ENCODE measurements around the gene MARCKS. TPM values are rescaled to one million over a fixed set of nuclear protein-coding genes. Genes with fewer than 3 reads are reported as not detected.

MARCKS gene
- total and polyA plus RNA-seq, 2 experiments from 2014 or later = 193 to 224 TPM

GRCh38 chr6:113876695-113877094 is 19.6 kb downstream of the MARCKS start:
- Histone ChIP-seq H3K27ac (no peak overlapping the region), H3K9me3 (ENCODE audit: low read depth) (no peaks in the 10 kb centered on the region), H3K4me1 (ENCODE audit: low read depth) (no peaks in the 10 kb centered on the region), H3K4me3 (no peak overlapping the region), H3K27me3 (no peaks in the 10 kb centered on the region), H3K36me3 (no peaks in the 10 kb centered on the region)
- TF ChIP-seq, protein P1, sequence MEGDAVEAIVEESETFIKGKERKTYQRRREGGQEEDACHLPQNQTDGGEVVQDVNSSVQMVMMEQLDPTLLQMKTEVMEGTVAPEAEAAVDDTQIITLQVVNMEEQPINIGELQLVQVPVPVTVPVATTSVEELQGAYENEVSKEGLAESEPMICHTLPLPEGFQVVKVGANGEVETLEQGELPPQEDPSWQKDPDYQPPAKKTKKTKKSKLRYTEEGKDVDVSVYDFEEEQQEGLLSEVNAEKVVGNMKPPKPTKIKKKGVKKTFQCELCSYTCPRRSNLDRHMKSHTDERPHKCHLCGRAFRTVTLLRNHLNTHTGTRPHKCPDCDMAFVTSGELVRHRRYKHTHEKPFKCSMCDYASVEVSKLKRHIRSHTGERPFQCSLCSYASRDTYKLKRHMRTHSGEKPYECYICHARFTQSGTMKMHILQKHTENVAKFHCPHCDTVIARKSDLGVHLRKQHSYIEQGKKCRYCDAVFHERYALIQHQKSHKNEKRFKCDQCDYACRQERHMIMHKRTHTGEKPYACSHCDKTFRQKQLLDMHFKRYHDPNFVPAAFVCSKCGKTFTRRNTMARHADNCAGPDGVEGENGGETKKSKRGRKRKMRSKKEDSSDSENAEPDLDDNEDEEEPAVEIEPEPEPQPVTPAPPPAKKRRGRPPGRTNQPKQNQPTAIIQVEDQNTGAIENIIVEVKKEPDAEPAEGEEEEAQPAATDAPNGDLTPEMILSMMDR (IDR thresholded peaks at IDR 0.05; ENCODE audit: low read depth, low read length) = no peak
- no peak for DNase-seq (ENCODE audit: low read depth in 1 of 2, low spot score in 1 of 2)

DNA sequence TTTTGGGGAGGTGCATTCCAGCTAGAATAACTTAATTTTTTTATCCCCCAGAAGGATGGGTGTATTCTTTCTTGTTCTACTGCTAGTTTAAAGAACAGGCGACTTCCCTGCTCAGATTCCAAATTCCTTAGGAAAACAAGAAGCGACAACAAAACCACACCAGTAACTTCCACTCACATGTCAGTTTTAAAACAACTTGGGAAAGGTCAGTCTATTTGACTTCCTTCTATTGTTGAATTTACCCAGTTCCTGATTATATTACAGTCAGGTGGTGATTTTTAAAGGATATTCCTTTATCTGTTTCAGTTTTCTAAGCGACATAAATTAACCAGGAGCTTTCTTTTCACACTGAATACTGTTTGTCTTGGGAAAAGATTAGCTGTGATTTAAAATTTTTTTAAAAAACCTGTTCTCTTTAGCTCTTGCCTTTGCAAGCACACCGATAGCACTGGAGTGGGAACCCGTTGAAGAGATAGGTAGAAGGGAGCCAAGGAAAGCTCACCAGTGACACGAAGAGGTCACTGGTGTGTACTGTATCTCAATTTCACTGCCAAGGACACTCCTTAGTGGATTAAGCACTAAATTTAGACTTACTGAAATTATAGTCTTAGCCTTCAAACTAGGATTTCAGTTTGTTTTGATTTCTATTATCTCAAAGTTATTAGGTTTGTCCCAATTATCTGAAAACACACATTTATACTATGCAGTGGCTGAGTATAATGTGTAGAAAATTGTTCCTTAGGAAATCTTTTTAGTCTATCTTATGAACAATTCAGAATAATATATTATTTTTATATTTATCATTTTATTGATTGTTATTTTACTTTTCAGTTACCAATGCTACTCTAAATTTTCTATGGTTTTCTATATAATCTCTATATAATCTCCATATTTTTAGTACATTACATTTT is 22.3 kb downstream of the MARCKS start:
- H3K27ac ChIP-seq = no peak overlapping the region
- H3K9me3 ChIP-seq (ENCODE audit: low read depth) = no peaks in the 10 kb centered on the region
- H3K27me3 ChIP-seq = no peaks in the 10 kb centered on the region
- H3K4me1 ChIP-seq (ENCODE audit: low read depth) = no peaks in the 10 kb centered on the region
- TF ChIP-seq, protein P1 (IDR thresholded peaks at IDR 0.05; ENCODE audit: low read depth, low read length) = peak; percentile 78
- H3K4me3 ChIP-seq = no peak overlapping the region
- DNase-seq (ENCODE audit: low read depth in 1 of 2, low spot score in 1 of 2) = peak; percentile 70 to 85
- H3K36me3 ChIP-seq = no peaks in the 10 kb centered on the region

DNA sequence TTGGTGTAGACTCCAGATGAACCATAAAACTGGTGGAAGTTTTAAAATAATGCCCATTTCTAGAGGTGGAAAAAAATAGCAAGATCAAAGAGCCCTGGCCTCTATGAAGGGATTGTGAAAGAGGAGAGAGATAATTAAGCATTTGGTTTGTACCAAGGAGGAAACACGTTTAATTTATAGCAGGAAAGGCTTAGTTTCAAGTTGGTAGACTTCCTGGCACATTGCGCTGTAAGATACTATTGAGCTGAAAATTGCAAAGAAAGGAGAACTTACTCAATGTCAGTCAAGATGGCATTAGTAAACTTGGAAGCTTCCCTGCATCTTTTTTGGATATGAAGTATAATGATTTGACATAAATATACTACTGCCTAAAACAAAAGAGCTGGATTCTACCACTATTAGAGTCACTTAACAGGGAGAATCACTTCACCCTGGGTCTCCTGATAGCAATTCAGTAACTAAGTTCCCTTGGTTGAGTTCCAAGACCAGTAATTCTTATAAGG is 24.4 kb downstream of the MARCKS start:
- Histone ChIP-seq H3K4me1 (ENCODE audit: low read depth) (no peaks in the 10 kb centered on the region), H3K27me3 (no peaks in the 10 kb centered on the region), H3K36me3 (no peaks in the 10 kb centered on the region), H3K27ac (no peak overlapping the region), H3K4me3 (no peak overlapping the region), H3K9me3 (ENCODE audit: low read depth) (no peaks in the 10 kb centered on the region)
- TF ChIP-seq, protein P1 (IDR thresholded peaks at IDR 0.05; ENCODE audit: low read depth, low read length) = no peak
- DNase-seq (ENCODE audit: low read depth in 1 of 2, low spot score in 1 of 2) = no peak

DNA sequence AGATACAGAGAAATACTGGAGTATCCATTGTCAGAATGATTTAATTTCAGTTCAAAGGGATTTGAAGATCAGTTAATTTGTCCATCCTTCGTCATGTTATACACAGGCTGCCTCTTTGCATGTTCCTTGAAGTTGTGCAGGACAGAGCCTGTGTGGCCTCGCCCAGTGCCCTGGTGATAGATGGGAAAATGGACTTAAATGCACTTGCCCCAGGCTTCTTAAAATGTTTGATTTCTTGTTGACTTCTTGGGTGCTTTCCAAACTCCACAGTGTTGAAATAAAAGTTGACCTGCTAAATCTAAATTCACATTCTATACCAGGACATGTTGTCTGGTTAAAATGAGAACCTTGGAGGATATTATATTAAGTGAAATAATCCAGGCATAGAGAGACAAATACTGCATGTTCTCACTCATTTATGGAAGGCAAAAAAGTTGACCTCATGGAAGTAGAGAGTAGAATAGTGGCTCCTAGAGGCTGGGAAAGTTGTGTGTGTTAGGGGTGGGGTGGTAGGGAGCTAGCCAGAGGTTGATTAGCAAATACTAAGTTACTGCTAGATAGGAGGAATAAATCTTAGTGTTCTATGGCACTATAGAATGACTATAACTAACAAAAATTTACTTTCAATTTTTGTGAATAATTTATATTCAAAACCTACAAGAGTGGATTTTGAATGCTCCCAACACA is 25.3 kb downstream of the MARCKS start:
- Histone ChIP-seq H3K36me3 (no peaks in the 10 kb centered on the region), H3K27me3 (no peaks in the 10 kb centered on the region), H3K4me1 (ENCODE audit: low read depth) (no peaks in the 10 kb centered on the region), H3K4me3 (no peak overlapping the region), H3K27ac (no peak overlapping the region), H3K9me3 (ENCODE audit: low read depth) (no peaks in the 10 kb centered on the region)
- no peak for DNase-seq (ENCODE audit: low read depth in 1 of 2, low spot score in 1 of 2)
- TF ChIP-seq, protein P1 (IDR thresholded peaks at IDR 0.05; ENCODE audit: low read depth, low read length) = no peak

GRCh38 chr6:113884011-113884410 is 26.9 kb downstream of the MARCKS start:
- Histone ChIP-seq H3K4me3 (no peak overlapping the region), H3K9me3 (ENCODE audit: low read depth) (no peaks in the 10 kb centered on the region), H3K36me3 (no peaks in the 10 kb centered on the region), H3K4me1 (ENCODE audit: low read depth) (no peaks in the 10 kb centered on the region), H3K27me3 (no peaks in the 10 kb centered on the region), H3K27ac (no peak overlapping the region)
- TF ChIP-seq, protein P1 (IDR thresholded peaks at IDR 0.05; ENCODE audit: low read depth, low read length) = no peak
- no peak for DNase-seq (ENCODE audit: low read depth in 1 of 2, low spot score in 1 of 2)
